ENCODE results near the gene CLIP3. TPM values are rescaled to one million over a fixed set of nuclear protein-coding genes. Genes with fewer than 3 reads are reported as not detected.
"Not testable (repeated sequence)": the region's sequence is repeated elsewhere in the genome, so short reads cannot be mapped to it uniquely, and the experiment has no call there.

CLIP3 gene
- total RNA-seq, 3 donors from 2014 or later, result 7.5 to 13.4 (median 7.6) TPM

DNA sequence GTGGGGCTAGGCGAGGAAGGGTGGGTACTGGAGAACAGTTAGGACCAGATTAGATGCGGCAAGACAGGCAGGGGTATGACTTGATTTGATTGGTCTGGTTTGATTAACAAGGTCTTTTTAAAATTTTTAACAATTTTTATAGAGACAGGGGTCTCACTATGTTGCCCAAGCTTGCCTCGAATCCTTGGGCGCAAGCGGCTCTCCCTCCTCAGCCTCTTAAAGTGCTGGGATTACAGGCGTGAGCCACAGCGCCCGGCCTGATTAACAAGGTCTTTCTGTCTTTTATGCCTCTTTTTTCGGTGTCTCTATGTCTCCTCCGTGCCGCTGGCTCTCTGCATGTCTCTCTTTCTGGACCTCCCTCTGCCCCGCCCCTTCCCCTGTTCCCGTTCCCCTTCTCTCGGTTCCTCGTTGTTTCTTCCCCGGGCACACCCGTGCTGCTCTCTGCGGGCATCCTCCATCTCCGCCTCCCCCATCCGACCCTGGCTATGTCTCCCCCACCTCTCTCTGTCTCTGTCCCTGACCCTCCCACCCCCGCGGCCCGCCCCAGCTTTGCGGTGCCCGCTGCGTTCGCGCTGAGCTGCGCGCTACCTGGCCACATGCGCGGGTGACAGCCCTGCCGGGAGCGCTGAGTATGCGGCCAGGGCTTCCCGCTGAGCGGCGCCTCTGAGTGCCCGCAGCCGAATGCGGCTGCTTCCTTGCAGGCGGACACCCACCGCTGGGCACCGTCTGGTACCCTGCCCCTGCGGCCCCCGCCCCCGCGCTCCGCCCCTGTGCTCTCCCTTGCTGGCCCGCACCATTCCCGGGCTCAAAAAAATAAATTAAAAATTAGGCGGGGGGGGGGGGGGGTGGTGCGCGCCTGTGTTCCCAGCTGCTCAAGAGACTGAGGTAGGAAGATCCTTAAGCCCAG, 45.8 kb downstream of the CLIP3 start:
- Histone ChIP-seq H3K36me3 (no peaks in the 10 kb centered on the region), H3K4me3 (peak overlapping the region; percentile 30 to 65 (median 49)), H3K27ac (no peak overlapping the region), H3K4me1 (no peaks in the 10 kb centered on the region), H3K9me3 (no peaks in the 10 kb centered on the region), H3K27me3 (peaks cover 0 to 25% of the 10 kb centered on the region in 2 donors)
- intact Hi-C loops (cut with DNase I; ENCODE audit: low total_unique reads), result no loop called here
- no peak for TF ChIP-seq POLR2A (IDR thresholded peaks at IDR 0.05)
- TF ChIP-seq, protein P1, sequence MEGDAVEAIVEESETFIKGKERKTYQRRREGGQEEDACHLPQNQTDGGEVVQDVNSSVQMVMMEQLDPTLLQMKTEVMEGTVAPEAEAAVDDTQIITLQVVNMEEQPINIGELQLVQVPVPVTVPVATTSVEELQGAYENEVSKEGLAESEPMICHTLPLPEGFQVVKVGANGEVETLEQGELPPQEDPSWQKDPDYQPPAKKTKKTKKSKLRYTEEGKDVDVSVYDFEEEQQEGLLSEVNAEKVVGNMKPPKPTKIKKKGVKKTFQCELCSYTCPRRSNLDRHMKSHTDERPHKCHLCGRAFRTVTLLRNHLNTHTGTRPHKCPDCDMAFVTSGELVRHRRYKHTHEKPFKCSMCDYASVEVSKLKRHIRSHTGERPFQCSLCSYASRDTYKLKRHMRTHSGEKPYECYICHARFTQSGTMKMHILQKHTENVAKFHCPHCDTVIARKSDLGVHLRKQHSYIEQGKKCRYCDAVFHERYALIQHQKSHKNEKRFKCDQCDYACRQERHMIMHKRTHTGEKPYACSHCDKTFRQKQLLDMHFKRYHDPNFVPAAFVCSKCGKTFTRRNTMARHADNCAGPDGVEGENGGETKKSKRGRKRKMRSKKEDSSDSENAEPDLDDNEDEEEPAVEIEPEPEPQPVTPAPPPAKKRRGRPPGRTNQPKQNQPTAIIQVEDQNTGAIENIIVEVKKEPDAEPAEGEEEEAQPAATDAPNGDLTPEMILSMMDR (IDR thresholded peaks at IDR 0.05), result no peak
- no peak for TF ChIP-seq POLR2AphosphoS5 (IDR thresholded peaks at IDR 0.05)
- DNase-seq (ENCODE audit: low spot score in 2 of 2), result no peak

DNA sequence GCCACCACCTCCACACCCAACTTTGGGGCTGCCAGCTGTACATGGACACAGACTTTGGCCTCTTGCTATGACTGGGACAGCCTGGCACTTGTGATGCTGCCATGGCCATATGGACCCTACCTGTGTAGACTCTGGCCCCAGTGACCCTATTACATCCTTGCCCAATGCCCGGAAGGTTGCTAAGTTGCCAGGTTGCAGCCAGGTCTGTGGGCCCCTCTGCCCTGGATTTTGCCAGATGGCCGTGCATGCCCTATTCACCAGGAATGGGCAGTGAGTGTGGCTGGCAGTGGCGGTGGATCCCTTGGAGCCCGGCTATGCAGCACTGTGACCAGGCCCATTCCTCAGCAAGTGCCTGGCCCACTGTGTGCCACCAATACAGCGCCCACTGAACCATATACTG, 46.6 kb downstream of the CLIP3 start:
- no peak for DNase-seq (ENCODE audit: low spot score in 2 of 2)
- H3K4me3 ChIP-seq, result no peak overlapping the region
- no peaks in the 10 kb centered on the region for H3K9me3 ChIP-seq
- no peak for TF ChIP-seq POLR2AphosphoS5 (IDR thresholded peaks at IDR 0.05)
- no peak for TF ChIP-seq POLR2A (IDR thresholded peaks at IDR 0.05)
- TF ChIP-seq, protein P1 (IDR thresholded peaks at IDR 0.05), result no peak
- H3K36me3 ChIP-seq, result no peaks in the 10 kb centered on the region
- intact Hi-C loops (cut with DNase I; ENCODE audit: low total_unique reads), result no loop called here
- no peaks in the 10 kb centered on the region for H3K4me1 ChIP-seq
- H3K27ac ChIP-seq, result no peak overlapping the region
- H3K27me3 ChIP-seq, result peaks cover 0 to 25% of the 10 kb centered on the region in 2 donors

DNA sequence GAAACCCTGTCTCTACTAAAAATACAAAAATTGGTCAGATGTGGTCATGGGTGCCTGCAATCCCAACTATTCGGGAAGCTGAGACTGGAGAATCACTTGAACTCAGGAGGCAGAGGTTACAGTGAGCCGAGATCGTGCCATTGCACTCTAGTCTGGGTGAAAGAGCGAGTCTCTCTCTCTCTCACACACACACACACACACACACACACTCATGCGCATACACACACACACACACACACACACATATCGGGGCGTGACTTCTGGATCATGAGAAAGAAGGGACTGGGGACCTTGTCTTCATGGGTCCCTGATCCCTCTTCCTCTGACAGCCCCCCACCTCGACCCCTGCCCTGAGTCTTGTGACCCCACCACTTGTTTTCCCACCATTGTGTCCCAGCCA, 49.5 kb downstream of the CLIP3 start:
- DNase-seq (ENCODE audit: low spot score in 2 of 2), result no peak
- TF ChIP-seq POLR2AphosphoS5 (IDR thresholded peaks at IDR 0.05), result no peak
- no peak for TF ChIP-seq POLR2A (IDR thresholded peaks at IDR 0.05)
- TF ChIP-seq, protein P1 (IDR thresholded peaks at IDR 0.05), result no peak
- H3K27ac ChIP-seq, result no peak overlapping the region
- H3K4me1 ChIP-seq, result no peaks in the 10 kb centered on the region
- no peak overlapping the region for H3K4me3 ChIP-seq
- H3K9me3 ChIP-seq, result no peaks in the 10 kb centered on the region
- H3K27me3 ChIP-seq, result peaks cover 0 to 41% of the 10 kb centered on the region in 2 donors
- intact Hi-C loops (cut with DNase I; ENCODE audit: low total_unique reads), result no loop called here
- no peaks in the 10 kb centered on the region for H3K36me3 ChIP-seq

DNA sequence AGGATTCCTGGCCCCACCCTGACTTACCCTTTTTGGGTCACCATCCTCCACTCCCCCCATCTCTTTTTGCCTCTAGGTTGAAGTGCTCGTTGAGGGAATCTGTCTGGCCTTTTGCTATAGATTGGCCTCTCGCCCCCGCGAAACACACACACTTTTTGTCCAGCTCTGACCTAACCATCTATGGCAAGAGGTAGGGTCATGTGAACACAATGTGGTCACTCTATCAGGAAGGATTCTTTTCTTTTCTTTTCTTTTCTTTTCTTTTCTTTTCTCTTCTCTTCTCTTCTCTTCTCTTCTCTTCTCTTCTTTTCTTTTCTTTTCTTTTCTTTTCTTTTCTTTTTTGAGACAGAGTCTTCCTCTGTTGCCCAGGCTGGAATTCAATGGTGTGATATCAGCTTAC, 51.7 kb downstream of the CLIP3 start:
- H3K4me1 ChIP-seq; DNase-seq (ENCODE audit: low spot score in 2 of 2); H3K9me3 ChIP-seq; H3K36me3 ChIP-seq; H3K4me3 ChIP-seq; intact Hi-C loops (cut with DNase I; ENCODE audit: low total_unique reads); H3K27ac ChIP-seq: not testable (repeated sequence)
- peaks cover 0 to 41% of the 10 kb centered on the region in 2 donors for H3K27me3 ChIP-seq

DNA sequence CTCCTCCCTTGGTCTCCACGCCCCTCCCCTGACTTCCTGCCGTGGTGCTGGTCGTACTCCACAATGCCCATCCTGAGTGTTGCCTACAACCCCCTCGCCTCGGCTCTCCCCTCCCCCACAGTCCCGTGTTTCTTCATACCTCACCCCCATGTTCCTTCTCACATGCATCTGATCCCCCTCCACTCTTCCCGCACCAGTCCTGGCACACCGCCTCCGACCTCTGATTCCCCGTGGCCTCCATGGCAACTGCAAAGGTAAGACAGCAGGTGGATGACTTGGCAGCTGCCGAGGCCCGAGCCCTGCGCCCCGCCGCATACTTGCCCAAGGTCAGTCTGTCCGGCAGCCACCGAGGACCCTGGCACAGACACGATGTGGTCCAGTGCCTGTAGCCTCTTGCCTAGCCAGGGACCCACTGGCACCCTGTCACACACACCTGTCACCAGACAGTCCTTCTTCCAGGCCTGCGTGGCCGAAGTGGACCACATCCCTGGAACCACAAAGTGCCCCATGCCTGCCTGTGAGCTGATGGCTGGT, 53.8 kb downstream of the CLIP3 start:
- H3K4me1 ChIP-seq, result no peaks in the 10 kb centered on the region
- H3K36me3 ChIP-seq, result no peaks in the 10 kb centered on the region
- no peak for DNase-seq (ENCODE audit: low spot score in 2 of 2)
- H3K4me3 ChIP-seq, result no peak overlapping the region
- no peak overlapping the region for H3K27ac ChIP-seq
- H3K27me3 ChIP-seq, result peaks cover 0 to 28% of the 10 kb centered on the region in 2 donors
- TF ChIP-seq POLR2AphosphoS5 (IDR thresholded peaks at IDR 0.05) (no peak), POLR2A (IDR thresholded peaks at IDR 0.05) (no peak)
- TF ChIP-seq, protein P1 (IDR thresholded peaks at IDR 0.05), result no peak
- intact Hi-C loops (cut with DNase I; ENCODE audit: low total_unique reads), result no loop called here
- no peaks in the 10 kb centered on the region for H3K9me3 ChIP-seq

Data from breast epithelium (tissue), 4 donors.